ENCODE measurements around the gene ZSWIM6. TPM values are rescaled to one million over a fixed set of nuclear protein-coding genes. Genes with fewer than 3 reads are reported as not detected.

ZSWIM6 gene
- total RNA-seq, 1 experiment from 2014 or later, result 12.9 TPM

DNA sequence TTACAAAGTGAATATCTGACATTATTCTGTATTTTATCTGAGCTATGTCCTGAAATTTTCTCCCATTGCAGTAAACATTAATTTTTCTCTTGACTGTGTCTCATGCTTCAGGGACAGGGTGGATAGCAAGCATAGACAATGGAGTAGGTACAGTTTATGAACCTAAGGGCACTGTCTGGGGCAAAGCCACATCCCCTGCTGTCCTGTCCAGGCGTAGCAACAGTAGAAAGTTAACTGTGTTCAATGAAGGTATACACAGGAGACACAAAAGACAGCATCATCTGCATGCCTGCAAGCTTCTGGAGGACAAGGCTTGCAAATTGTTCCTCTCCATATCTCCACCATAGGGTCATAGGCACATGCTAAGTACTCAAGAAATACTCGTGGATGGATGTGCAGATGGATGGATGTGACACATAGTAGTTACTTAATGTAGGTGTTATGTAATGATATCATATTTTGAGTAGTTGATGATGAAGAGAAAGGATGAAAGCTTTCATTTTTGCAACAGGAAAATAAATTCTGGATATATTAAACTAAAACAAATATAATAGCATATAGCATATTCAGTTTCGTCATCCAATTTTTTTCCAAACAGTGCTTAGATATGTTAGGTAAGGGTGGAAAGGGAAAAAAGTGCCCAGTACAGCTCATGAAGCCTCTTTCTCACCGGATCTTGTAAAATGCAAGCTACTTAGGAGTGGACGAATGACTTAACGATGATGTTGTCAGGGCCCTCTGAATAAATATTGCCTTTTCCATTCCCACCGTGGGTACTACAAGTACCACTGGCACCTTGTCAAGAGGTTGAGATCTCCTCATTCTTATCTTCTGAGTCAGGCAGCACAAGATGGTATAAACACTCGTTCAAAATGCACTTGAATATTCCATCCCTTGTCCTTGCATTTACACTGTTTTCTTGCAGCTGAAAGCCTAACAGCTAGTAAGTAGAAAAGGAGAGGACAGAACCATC is 19.9 kb upstream of the ZSWIM6 start:
- Histone ChIP-seq H2AFZ (peak overlapping the region; percentile 5; the same call in 1 of the 2 replicates), H3K27me3 (ENCODE audit: insufficient read depth, low read depth) (no peaks in the 10 kb centered on the region), H3K9me3 (ENCODE audit: insufficient read depth, low read depth) (no peaks in the 10 kb centered on the region), H3K36me3 (ENCODE audit: low read depth) (no peaks in the 10 kb centered on the region), H3K79me2 (ENCODE audit: low read depth) (no peaks in the 10 kb centered on the region), H4K20me1 (ENCODE audit: insufficient read depth) (no peaks in the 10 kb centered on the region), H3K4me3 (no peak overlapping the region), H3F3A (ENCODE audit: insufficient read depth, low read depth) (peaks cover 53% of the 10 kb centered on the region), H3K27ac (peak overlapping the region; percentile 54), H3K4me1 (replicated peaks; ENCODE audit: insufficient read depth) (peaks cover 56% of the 10 kb centered on the region), H3K9me2 (ENCODE audit: insufficient read depth) (0 out of 2 replicates have a peak, but pooled peaks cover 3% of the 10 kb centered on the region), H3K4me2 (peak overlapping the region; percentile 44)
- peak; percentile 35 to 94 for DNase-seq
- TF ChIP-seq EZH2 (IDR thresholded peaks at IDR 0.05; ENCODE audit: low read depth), result no peak
- TF ChIP-seq, protein P1, sequence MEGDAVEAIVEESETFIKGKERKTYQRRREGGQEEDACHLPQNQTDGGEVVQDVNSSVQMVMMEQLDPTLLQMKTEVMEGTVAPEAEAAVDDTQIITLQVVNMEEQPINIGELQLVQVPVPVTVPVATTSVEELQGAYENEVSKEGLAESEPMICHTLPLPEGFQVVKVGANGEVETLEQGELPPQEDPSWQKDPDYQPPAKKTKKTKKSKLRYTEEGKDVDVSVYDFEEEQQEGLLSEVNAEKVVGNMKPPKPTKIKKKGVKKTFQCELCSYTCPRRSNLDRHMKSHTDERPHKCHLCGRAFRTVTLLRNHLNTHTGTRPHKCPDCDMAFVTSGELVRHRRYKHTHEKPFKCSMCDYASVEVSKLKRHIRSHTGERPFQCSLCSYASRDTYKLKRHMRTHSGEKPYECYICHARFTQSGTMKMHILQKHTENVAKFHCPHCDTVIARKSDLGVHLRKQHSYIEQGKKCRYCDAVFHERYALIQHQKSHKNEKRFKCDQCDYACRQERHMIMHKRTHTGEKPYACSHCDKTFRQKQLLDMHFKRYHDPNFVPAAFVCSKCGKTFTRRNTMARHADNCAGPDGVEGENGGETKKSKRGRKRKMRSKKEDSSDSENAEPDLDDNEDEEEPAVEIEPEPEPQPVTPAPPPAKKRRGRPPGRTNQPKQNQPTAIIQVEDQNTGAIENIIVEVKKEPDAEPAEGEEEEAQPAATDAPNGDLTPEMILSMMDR (conservative IDR thresholded peaks at IDR 0.05), result no peak
- intact Hi-C loops (cut with micrococcal nuclease; ENCODE audit: unreplicated experiment), result loop anchor here (1.0 kb wide), 2 partner anchors 8 to 21 kb away; no protein-coding TSS in a partner anchor
- BruUV-seq (replicated peaks), result no TSS peak
- POLR2A ChIA-PET (ENCODE audit: unreplicated experiment), result interaction anchor here (0.8 to 1.2 kb wide), 3 partner anchors 19 to 97 kb away, joined by 6 to 18 read pairs (median 9); partner anchors contain the start of gene ZSWIM6
- CTCF ChIA-PET, result interaction anchor here (0.7 to 1.5 kb wide), 5 partner anchors 12 to 22 kb away, joined by 3 to 17 read pairs (median 3); no protein-coding TSS in a partner anchor

DNA sequence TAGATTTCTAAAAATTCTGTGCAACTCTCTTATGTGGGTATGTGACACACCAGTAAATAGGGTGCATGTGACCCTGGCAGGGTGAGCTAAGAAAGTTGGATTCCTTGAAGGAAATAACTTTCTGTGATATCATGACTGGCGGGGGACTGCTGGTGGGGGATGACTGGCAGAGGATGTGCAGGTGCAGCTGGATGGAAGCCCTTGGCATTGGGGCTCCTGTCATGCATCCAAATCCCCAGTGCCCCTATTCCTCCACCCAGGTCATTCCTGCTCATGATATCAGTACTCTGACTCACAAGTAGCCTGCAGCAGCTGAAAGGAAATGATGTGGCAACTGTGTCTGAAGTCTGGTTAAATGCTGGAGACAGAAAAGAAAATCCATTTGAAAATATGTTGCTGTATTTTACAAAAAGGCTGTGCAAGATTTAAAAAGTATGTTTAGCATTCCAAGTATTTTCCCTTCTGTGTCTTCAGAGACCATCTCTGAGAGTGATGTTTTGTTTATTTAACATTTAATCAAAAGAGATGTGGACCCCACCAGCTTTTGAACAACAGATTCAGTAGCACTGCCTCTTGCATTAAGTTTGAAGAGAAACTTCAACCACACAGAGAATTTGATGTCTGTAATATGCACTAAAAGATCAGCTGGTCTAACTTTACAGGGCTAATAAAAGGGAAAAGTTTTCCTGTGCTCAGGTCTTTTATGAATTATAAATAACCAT is 17.9 kb upstream of the ZSWIM6 start:
- Histone ChIP-seq H3K9me3 (ENCODE audit: insufficient read depth, low read depth) (no peaks in the 10 kb centered on the region), H3K4me3 (no peak overlapping the region), H3K9me2 (ENCODE audit: insufficient read depth) (0 out of 2 replicates have a peak, but pooled peaks cover 3% of the 10 kb centered on the region), H3K36me3 (ENCODE audit: low read depth) (no peaks in the 10 kb centered on the region), H3K79me2 (ENCODE audit: low read depth) (no peaks in the 10 kb centered on the region), H3K4me2 (peak overlapping the region; percentile 58), H4K20me1 (ENCODE audit: insufficient read depth) (no peaks in the 10 kb centered on the region), H3F3A (ENCODE audit: insufficient read depth, low read depth) (peaks cover 43% of the 10 kb centered on the region), H3K4me1 (replicated peaks; ENCODE audit: insufficient read depth) (peaks cover 49% of the 10 kb centered on the region), H3K27me3 (ENCODE audit: insufficient read depth, low read depth) (no peaks in the 10 kb centered on the region), H2AFZ (no peak overlapping the region), H3K27ac (peak overlapping the region; percentile 54)
- BruUV-seq (replicated peaks), result no TSS peak
- ChIA-PET CTCF (interaction anchor here (0.6 to 0.8 kb wide), 2 partner anchors 13 to 492 kb away, joined by 3 to 8 read pairs; no protein-coding TSS in a partner anchor), POLR2A (ENCODE audit: unreplicated experiment) (interaction anchor here (0.6 to 1.2 kb wide), 7 partner anchors 8 to 1525 kb away, joined by 3 to 7 read pairs (median 5); partner anchors contain the start of gene ZSWIM6)
- no peak for TF ChIP-seq EZH2 (IDR thresholded peaks at IDR 0.05; ENCODE audit: low read depth)
- TF ChIP-seq, protein P1 (conservative IDR thresholded peaks at IDR 0.05), result no peak
- intact Hi-C loops (cut with micrococcal nuclease; ENCODE audit: unreplicated experiment), result no loop called here
- DNase-seq, result peak; percentile 80 to 89

DNA sequence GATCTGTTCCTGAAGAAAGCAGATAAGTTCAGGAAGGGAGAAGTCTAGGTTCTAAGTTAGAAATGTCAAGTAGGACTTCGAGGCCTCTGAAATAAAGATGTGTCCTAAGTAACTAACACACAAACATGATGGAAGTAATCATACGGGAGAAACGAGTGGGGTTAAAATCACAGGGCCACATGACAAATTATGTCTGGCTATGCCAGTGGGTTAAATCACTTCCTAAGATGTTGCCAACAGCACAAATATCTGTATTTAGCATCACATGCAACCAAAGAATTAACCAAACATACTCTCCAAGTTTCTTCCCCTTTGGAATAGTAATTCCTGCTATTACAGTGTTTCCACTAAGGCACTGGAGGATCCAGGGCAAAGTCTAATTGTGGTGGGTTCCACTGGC is 13.7 kb upstream of the ZSWIM6 start:
- H3K36me3 ChIP-seq (ENCODE audit: low read depth), result no peaks in the 10 kb centered on the region
- H3F3A ChIP-seq (ENCODE audit: insufficient read depth, low read depth), result peaks cover 33% of the 10 kb centered on the region
- H4K20me1 ChIP-seq (ENCODE audit: insufficient read depth), result no peaks in the 10 kb centered on the region
- POLR2A ChIA-PET (ENCODE audit: unreplicated experiment), result no interaction called here
- no peaks in the 10 kb centered on the region for H3K27me3 ChIP-seq (ENCODE audit: insufficient read depth, low read depth)
- no peaks in the 10 kb centered on the region for H3K79me2 ChIP-seq (ENCODE audit: low read depth)
- H3K27ac ChIP-seq, result no peak overlapping the region
- no peak for TF ChIP-seq EZH2 (IDR thresholded peaks at IDR 0.05; ENCODE audit: low read depth)
- TF ChIP-seq, protein P1 (conservative IDR thresholded peaks at IDR 0.05), result no peak
- H3K9me3 ChIP-seq (ENCODE audit: insufficient read depth, low read depth), result no peaks in the 10 kb centered on the region
- no TSS peak for BruUV-seq (replicated peaks)
- peaks cover 37% of the 10 kb centered on the region for H3K4me1 ChIP-seq (replicated peaks; ENCODE audit: insufficient read depth)
- H2AFZ ChIP-seq, result no peak overlapping the region
- 0 out of 2 replicates have a peak, but pooled peaks cover 3% of the 10 kb centered on the region for H3K9me2 ChIP-seq (ENCODE audit: insufficient read depth)
- no peak overlapping the region for H3K4me3 ChIP-seq
- intact Hi-C loops (cut with micrococcal nuclease; ENCODE audit: unreplicated experiment), result no loop called here
- no peak for DNase-seq
- no peak overlapping the region for H3K4me2 ChIP-seq
- CTCF ChIA-PET, result no interaction called here
